Measurements from ENCODE around the gene ARSK. TPM values are rescaled to one million over a fixed set of nuclear protein-coding genes. Genes with fewer than 3 reads are reported as not detected.

The ARSK gene
- total RNA-seq, 1 experiment from 2014 or later = 3.6 TPM

GRCh38 chr5:95531491-95531890, 23.4 kb upstream of the ARSK start:
- Mint-ChIP-seq H3K36me3 (ENCODE audit: insufficient read depth, unreplicated experiment) (peaks cover 67% of the 10 kb centered on the region), H3K27ac (ENCODE audit: low read depth, unreplicated experiment) (no peak overlapping the region), H3K4me3 (ENCODE audit: unreplicated experiment) (no peak overlapping the region), H3K4me1 (ENCODE audit: insufficient read depth, unreplicated experiment) (no peaks in the 10 kb centered on the region), H3K27me3 (ENCODE audit: insufficient read depth, unreplicated experiment) (no peaks in the 10 kb centered on the region), H3K9me3 (ENCODE audit: unreplicated experiment) (no peaks in the 10 kb centered on the region)
- CTCF ChIA-PET = interaction anchor here (0.6 to 1.0 kb wide), 3 partner anchors 12 to 18 kb away, joined by 3 to 6 read pairs (median 4); no protein-coding TSS in a partner anchor
- BruUV-seq (replicated peaks) = no TSS peak
- DNase-seq (ENCODE audit: unreplicated experiment) = no peak
- intact Hi-C loops (cut with micrococcal nuclease) = no loop called here
- TF ChIP-seq, protein P1, sequence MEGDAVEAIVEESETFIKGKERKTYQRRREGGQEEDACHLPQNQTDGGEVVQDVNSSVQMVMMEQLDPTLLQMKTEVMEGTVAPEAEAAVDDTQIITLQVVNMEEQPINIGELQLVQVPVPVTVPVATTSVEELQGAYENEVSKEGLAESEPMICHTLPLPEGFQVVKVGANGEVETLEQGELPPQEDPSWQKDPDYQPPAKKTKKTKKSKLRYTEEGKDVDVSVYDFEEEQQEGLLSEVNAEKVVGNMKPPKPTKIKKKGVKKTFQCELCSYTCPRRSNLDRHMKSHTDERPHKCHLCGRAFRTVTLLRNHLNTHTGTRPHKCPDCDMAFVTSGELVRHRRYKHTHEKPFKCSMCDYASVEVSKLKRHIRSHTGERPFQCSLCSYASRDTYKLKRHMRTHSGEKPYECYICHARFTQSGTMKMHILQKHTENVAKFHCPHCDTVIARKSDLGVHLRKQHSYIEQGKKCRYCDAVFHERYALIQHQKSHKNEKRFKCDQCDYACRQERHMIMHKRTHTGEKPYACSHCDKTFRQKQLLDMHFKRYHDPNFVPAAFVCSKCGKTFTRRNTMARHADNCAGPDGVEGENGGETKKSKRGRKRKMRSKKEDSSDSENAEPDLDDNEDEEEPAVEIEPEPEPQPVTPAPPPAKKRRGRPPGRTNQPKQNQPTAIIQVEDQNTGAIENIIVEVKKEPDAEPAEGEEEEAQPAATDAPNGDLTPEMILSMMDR (IDR thresholded peaks at IDR 0.05; ENCODE audit: unreplicated experiment) = no peak
- POLR2A ChIA-PET = interaction anchor here (0.6 kb wide), 1 partner anchor 81 kb away, joined by 4 read pairs; no protein-coding TSS in a partner anchor

- CTCF ChIA-PET = interaction anchor here (0.7 to 1.0 kb wide), 2 partner anchors 11 to 17 kb away, joined by 3 to 6 read pairs; no protein-coding TSS in a partner anchor
Measured at GRCh38 chr5:95532415-95532814, 22.5 kb upstream of the ARSK start.

DNA sequence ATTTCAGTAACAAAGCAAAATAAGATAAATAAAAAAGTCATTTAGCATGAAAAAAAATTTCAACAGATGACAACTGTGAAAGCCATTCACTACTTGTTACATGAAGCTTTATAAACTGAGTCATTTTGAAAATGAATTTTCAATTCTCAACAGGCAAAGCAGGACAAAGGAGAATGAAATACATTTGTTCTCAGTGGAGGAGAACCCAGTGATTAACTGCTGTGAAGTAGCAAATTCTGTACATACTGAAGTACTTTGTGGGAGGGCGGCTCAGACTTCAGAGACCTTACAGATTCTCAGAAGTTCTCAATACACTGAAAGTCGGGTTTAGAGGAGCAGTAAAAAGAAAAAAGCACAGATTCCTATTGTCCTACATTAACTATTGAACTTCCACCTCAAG, 21.8 kb upstream of the ARSK start:
- Mint-ChIP-seq H3K9me3 (ENCODE audit: unreplicated experiment) (no peaks in the 10 kb centered on the region), H3K27ac (ENCODE audit: low read depth, unreplicated experiment) (no peak overlapping the region), H3K4me3 (ENCODE audit: unreplicated experiment) (no peak overlapping the region), H3K4me1 (ENCODE audit: insufficient read depth, unreplicated experiment) (no peaks in the 10 kb centered on the region), H3K36me3 (ENCODE audit: insufficient read depth, unreplicated experiment) (peaks cover 67% of the 10 kb centered on the region), H3K27me3 (ENCODE audit: insufficient read depth, unreplicated experiment) (no peaks in the 10 kb centered on the region)
- TF ChIP-seq, protein P1 (IDR thresholded peaks at IDR 0.05; ENCODE audit: unreplicated experiment) = no peak
- no TSS peak for BruUV-seq (replicated peaks)
- intact Hi-C loops (cut with micrococcal nuclease) = no loop called here
- POLR2A ChIA-PET = interaction anchor here (0.9 to 1.4 kb wide), 3 partner anchors 11 to 15 kb away, joined by 3 to 4 read pairs (median 4); no protein-coding TSS in a partner anchor
- CTCF ChIA-PET = interaction anchor here (0.6 kb wide), 1 partner anchor 253 kb away, joined by 4 read pairs; no protein-coding TSS in a partner anchor
- no peak for DNase-seq (ENCODE audit: unreplicated experiment)

More at GRCh38 chr5:95532415-95532814, 22.5 kb upstream of the ARSK start:
- TF ChIP-seq, protein P1 (IDR thresholded peaks at IDR 0.05; ENCODE audit: unreplicated experiment) = no peak
- no peaks in the 10 kb centered on the region for H3K4me1 Mint-ChIP-seq (ENCODE audit: insufficient read depth, unreplicated experiment)
- no peaks in the 10 kb centered on the region for H3K9me3 Mint-ChIP-seq (ENCODE audit: unreplicated experiment)
- POLR2A ChIA-PET = interaction anchor here (0.6 to 1.4 kb wide), 5 partner anchors 10 to 358 kb away, joined by 3 to 4 read pairs (median 4); no protein-coding TSS in a partner anchor
- no peak for DNase-seq (ENCODE audit: unreplicated experiment)
- H3K4me3 Mint-ChIP-seq (ENCODE audit: unreplicated experiment) = no peak overlapping the region
- no TSS peak for BruUV-seq (replicated peaks)
- no peak overlapping the region for H3K27ac Mint-ChIP-seq (ENCODE audit: low read depth, unreplicated experiment)
- H3K36me3 Mint-ChIP-seq (ENCODE audit: insufficient read depth, unreplicated experiment) = peaks cover 67% of the 10 kb centered on the region
- H3K27me3 Mint-ChIP-seq (ENCODE audit: insufficient read depth, unreplicated experiment) = no peaks in the 10 kb centered on the region
- intact Hi-C loops (cut with micrococcal nuclease) = no loop called here

DNA sequence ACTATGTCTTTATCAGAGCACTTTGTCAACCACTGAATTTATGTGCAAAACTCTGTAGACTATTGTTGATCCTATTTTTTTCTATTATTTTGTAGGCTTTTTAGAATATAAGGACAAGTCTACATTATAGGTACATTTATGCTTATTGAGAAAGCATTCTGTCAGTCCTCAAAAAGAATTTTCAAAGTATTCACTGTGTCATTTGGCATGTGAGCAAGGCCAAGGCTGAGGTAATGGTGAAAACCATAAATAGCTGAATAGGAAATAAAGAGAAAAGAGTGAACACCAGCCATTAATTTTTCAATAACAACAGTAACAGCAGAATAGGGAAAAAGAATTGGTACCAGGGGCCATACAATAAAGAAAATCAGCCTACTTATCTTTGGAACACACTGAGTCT, 21.1 kb upstream of the ARSK start:
- no peaks in the 10 kb centered on the region for H3K27me3 Mint-ChIP-seq (ENCODE audit: insufficient read depth, unreplicated experiment)
- H3K4me1 Mint-ChIP-seq (ENCODE audit: insufficient read depth, unreplicated experiment) = no peaks in the 10 kb centered on the region
- peaks cover 64% of the 10 kb centered on the region for H3K36me3 Mint-ChIP-seq (ENCODE audit: insufficient read depth, unreplicated experiment)
- DNase-seq (ENCODE audit: unreplicated experiment) = no peak
- TF ChIP-seq, protein P1 (IDR thresholded peaks at IDR 0.05; ENCODE audit: unreplicated experiment) = no peak
- POLR2A ChIA-PET = no interaction called here
- CTCF ChIA-PET = no interaction called here
- H3K9me3 Mint-ChIP-seq (ENCODE audit: unreplicated experiment) = no peaks in the 10 kb centered on the region
- H3K27ac Mint-ChIP-seq (ENCODE audit: low read depth, unreplicated experiment) = no peak overlapping the region
- intact Hi-C loops (cut with micrococcal nuclease) = no loop called here
- no TSS peak for BruUV-seq (replicated peaks)
- H3K4me3 Mint-ChIP-seq (ENCODE audit: unreplicated experiment) = no peak overlapping the region

Measured in MCF 10A (cell line).